Epithelial cell of esophagus (primary cell): ENCODE data around the gene DEF6.
A peak's percentile ranks its signal among the peaks of the same experiment; 100 is the strongest.

Source experiments
- DNase-seq: peaks from one replicate; pipeline ENCODE4 v3.0.0; 2010; ENCODE audit warnings: low read depth
- H3K4me3 ChIP-seq: 2 replicates; pipeline ENCODE4 v1.5.1; 2011; ENCODE audit warnings: mild to moderate bottlenecking, low read length, control low read depth
- TF ChIP-seq, protein P1 (sequence below): IDR thresholded peaks from 2 replicates; pipeline ENCODE4 v1.5.1; 2011; ENCODE audit warnings: low read depth, mild to moderate bottlenecking, low read length, control low read depth, inconsistent platforms; ENCODE audit not compliant: insufficient read depth; ENCODE audit errors: missing control alignments

DEF6 gene

GRCh38 chr6:35311390-35312075, 13.9 kb downstream of the DEF6 start:
- TF ChIP-seq, protein P1, sequence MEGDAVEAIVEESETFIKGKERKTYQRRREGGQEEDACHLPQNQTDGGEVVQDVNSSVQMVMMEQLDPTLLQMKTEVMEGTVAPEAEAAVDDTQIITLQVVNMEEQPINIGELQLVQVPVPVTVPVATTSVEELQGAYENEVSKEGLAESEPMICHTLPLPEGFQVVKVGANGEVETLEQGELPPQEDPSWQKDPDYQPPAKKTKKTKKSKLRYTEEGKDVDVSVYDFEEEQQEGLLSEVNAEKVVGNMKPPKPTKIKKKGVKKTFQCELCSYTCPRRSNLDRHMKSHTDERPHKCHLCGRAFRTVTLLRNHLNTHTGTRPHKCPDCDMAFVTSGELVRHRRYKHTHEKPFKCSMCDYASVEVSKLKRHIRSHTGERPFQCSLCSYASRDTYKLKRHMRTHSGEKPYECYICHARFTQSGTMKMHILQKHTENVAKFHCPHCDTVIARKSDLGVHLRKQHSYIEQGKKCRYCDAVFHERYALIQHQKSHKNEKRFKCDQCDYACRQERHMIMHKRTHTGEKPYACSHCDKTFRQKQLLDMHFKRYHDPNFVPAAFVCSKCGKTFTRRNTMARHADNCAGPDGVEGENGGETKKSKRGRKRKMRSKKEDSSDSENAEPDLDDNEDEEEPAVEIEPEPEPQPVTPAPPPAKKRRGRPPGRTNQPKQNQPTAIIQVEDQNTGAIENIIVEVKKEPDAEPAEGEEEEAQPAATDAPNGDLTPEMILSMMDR: no peak
- DNase-seq: no peak
- no peak overlapping the region for H3K4me3 ChIP-seq

- no peak for DNase-seq
- TF ChIP-seq, protein P1: no peak
Measured at GRCh38 chr6:35312076-35312800, 14.6 kb downstream of the DEF6 start.

GRCh38 chr6:35312807-35313206, 15.2 kb downstream of the DEF6 start:
- H3K4me3 ChIP-seq: no peak overlapping the region
- TF ChIP-seq, protein P1: no peak
- no peak for DNase-seq

More at GRCh38 chr6:35312076-35312800, 14.6 kb downstream of the DEF6 start:
- H3K4me3 ChIP-seq: no peak overlapping the region

- H3K4me3 ChIP-seq: peak overlapping the region; percentile 47
- no peak for DNase-seq
- TF ChIP-seq, protein P1: no peak
Measured at GRCh38 chr6:35317483-35318195, 20.0 kb downstream of the DEF6 start.

- peak overlapping the region; percentile 47 for H3K4me3 ChIP-seq
- TF ChIP-seq, protein P1: no peak
- DNase-seq: peak; percentile 81
Measured at GRCh38 chr6:35318196-35319171, 20.9 kb downstream of the DEF6 start.

GRCh38 chr6:35319346-35320030, 21.9 kb downstream of the DEF6 start:
- TF ChIP-seq, protein P1: no peak
- DNase-seq: no peak

More at GRCh38 chr6:35319346-35320030, 21.9 kb downstream of the DEF6 start:
- H3K4me3 ChIP-seq: no peak overlapping the region
